DOHH2 (cell line): ENCODE results near the gene SCO1.

Source experiments
- H3F3A ChIP-seq: fragments of 200-600 bp; sonication (generic), shearing (Covaris generic); 2 replicates; pipeline ENCODE4 v1.6.0; 2016; ENCODE audit warnings: antibody characterized with exemption, mild to moderate bottlenecking; ENCODE audit not compliant: control insufficient read depth, insufficient read depth
- H3K27ac ChIP-seq: fragments of 200-600 bp; sonication (generic); 2 replicates; pipeline ENCODE4 v1.5.1; 2014; ENCODE audit warnings: low read depth, mild to moderate bottlenecking, low read length, moderate library complexity
- H3K27me3 ChIP-seq: fragments of 200-600 bp; sonication (generic); 2 replicates; pipeline ENCODE4 v1.6.1; 2014; ENCODE audit warnings: mild to moderate bottlenecking, low read length, mixed read lengths; ENCODE audit not compliant: control insufficient read depth
- H3K36me3 ChIP-seq: fragments of 200-600 bp; sonication (generic); 2 replicates; pipeline ENCODE4 v1.6.1; 2014; ENCODE audit warnings: mild to moderate bottlenecking, low read length, moderate library complexity, mixed read lengths; ENCODE audit not compliant: control insufficient read depth
- H3K4me1 ChIP-seq: fragments of 200-600 bp; sonication (generic); 2 replicates; pipeline ENCODE4 v1.6.1; 2014; ENCODE audit warnings: mild to moderate bottlenecking, low read length, mixed read lengths; ENCODE audit not compliant: control insufficient read depth
- H3K4me2 ChIP-seq: fragments of 200-600 bp; sonication (generic); 2 replicates; pipeline ENCODE4 v1.6.0; 2014; ENCODE audit warnings: mild to moderate bottlenecking, low read length, moderate library complexity
- H3K4me3 ChIP-seq: fragments of 200-600 bp; sonication (generic); 2 replicates; pipeline ENCODE4 v1.5.1; 2014; ENCODE audit warnings: mild to moderate bottlenecking, low read length, mixed read lengths
- H3K79me2 ChIP-seq: fragments of 200-600 bp; sonication (generic); 2 replicates; pipeline ENCODE4 v1.6.1; 2014; ENCODE audit warnings: mild to moderate bottlenecking, low read length, mixed read lengths; ENCODE audit not compliant: control insufficient read depth
- H3K9me2 ChIP-seq: fragments of 200-600 bp; sonication (generic); replicated peaks from 2 replicates; pipeline ENCODE4 v1.6.1; 2014; ENCODE audit warnings: mild to moderate bottlenecking, low read length, mixed read lengths; ENCODE audit not compliant: control insufficient read depth
- H3K9me3 ChIP-seq: fragments of 200-600 bp; sonication (generic); 2 replicates; pipeline ENCODE4 v1.6.1; 2014; ENCODE audit warnings: antibody characterized with exemption, low read length, mixed read lengths; ENCODE audit not compliant: control insufficient read depth, insufficient read depth
- H4K20me1 ChIP-seq: fragments of 200-600 bp; sonication (generic); 2 replicates; pipeline ENCODE4 v1.6.0; 2014; ENCODE audit warnings: low read depth, mild to moderate bottlenecking, antibody characterized with exemption, low read length, moderate library complexity; ENCODE audit not compliant: control insufficient read depth, insufficient read depth
- EZH2phosphoT487 ChIP-seq: fragments of 200-600 bp; sonication (generic); IDR thresholded peaks from 2 replicates; pipeline ENCODE4 v1.6.1; 2017; ENCODE audit warnings: borderline replicate concordance, mild to moderate bottlenecking, antibody characterized with exemption, low read length, moderate library complexity, mixed read lengths
- TF ChIP-seq, protein P1 (sequence below): fragments of 200-600 bp; sonication (generic); IDR thresholded peaks from one replicate; pipeline ENCODE4 v1.5.1; 2014; ENCODE audit warnings: antibody characterized with exemption, mild to moderate bottlenecking, low read depth, low read length; ENCODE audit not compliant: poor library complexity, severe bottlenecking

The SCO1 gene

DNA sequence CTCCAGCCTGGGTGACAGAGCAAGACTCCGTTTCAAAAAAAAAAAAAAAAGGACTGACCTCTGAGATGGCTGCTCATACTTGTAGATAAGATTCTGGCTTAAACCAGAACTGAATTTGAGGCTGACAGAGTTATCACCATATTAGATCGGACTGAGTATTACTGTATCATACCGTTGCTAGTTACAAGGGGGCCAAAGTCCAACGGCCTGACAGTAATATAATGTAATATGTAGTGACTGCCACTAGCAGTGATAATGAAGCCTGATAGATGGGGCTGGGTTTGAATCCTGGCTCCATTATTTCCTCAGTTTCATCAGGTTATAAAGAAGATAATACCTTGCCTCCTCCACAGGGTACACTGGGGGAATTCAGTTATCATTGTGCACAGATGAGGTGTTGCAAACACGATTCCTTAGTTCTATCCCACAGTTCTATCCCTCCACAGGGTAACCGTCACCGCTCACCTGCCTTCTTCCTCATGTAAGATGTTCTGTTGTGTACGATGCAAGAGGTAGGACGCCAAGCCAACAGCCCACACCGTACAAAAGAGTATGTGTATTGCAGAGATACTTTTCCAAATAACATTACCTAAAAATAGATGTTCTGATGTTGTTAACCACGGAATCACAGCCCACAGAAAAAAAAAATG, 27.3 kb upstream of the SCO1 start:
- H3K9me3 ChIP-seq = no peaks in the 10 kb centered on the region
- TF ChIP-seq, protein P1, sequence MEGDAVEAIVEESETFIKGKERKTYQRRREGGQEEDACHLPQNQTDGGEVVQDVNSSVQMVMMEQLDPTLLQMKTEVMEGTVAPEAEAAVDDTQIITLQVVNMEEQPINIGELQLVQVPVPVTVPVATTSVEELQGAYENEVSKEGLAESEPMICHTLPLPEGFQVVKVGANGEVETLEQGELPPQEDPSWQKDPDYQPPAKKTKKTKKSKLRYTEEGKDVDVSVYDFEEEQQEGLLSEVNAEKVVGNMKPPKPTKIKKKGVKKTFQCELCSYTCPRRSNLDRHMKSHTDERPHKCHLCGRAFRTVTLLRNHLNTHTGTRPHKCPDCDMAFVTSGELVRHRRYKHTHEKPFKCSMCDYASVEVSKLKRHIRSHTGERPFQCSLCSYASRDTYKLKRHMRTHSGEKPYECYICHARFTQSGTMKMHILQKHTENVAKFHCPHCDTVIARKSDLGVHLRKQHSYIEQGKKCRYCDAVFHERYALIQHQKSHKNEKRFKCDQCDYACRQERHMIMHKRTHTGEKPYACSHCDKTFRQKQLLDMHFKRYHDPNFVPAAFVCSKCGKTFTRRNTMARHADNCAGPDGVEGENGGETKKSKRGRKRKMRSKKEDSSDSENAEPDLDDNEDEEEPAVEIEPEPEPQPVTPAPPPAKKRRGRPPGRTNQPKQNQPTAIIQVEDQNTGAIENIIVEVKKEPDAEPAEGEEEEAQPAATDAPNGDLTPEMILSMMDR = no peak
- TF ChIP-seq EZH2phosphoT487 = no peak
- no peak overlapping the region for H3K4me2 ChIP-seq
- no peaks in the 10 kb centered on the region for H3F3A ChIP-seq
- no peaks in the 10 kb centered on the region for H3K79me2 ChIP-seq
- H3K4me3 ChIP-seq = no peak overlapping the region
- no peaks in the 10 kb centered on the region for H3K36me3 ChIP-seq
- peaks cover 27% of the 10 kb centered on the region for H3K27me3 ChIP-seq
- H3K9me2 ChIP-seq = no peaks in the 10 kb centered on the region
- no peaks in the 10 kb centered on the region for H4K20me1 ChIP-seq
- no peak overlapping the region for H3K27ac ChIP-seq
- peaks cover 2% of the 10 kb centered on the region for H3K4me1 ChIP-seq

DNA sequence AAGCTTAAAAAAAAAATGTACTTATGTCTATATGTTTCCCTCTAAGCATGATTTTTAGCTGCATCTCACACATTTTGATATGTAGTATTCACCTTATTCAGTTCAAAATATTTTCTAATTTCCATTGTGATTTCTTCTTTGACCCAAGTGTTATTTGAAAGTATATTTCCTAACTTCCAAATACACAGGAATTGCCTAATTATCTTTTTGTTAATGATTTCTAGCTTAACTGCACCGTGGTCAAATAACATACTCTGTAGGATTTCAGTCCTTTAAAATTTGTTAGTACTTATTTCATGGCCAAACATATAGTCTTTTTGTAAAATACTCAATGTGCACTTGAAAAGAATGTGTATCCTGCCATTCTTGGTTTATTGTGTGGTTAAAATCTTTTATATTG, 21.2 kb upstream of the SCO1 start:
- H3K27me3 ChIP-seq = no peaks in the 10 kb centered on the region
- H3K9me3 ChIP-seq = no peaks in the 10 kb centered on the region

DNA sequence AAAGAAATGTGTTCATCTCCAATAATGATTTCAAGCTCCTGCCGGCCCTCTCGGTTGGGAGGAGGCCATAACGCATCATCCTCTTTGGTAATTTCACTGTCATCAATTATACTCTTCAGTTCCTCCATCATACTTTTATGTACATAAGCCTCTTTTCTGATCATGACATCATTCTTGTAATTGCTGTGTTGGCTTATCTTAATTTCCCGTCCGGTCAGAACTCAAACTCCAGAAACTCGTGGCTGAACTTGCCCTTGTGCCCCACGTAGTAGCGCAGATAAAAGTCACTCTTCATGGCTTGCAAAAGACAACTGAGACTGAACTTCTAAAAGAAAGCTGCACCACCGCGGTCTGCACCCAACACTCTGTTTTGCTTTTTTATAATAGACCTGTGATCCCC, 18.9 kb upstream of the SCO1 start:
- no peaks in the 10 kb centered on the region for H4K20me1 ChIP-seq
- H3F3A ChIP-seq = no peaks in the 10 kb centered on the region
- peaks cover 15% of the 10 kb centered on the region for H3K36me3 ChIP-seq
- H3K27me3 ChIP-seq = no peaks in the 10 kb centered on the region
- H3K4me1 ChIP-seq = no peaks in the 10 kb centered on the region
- H3K4me2 ChIP-seq = no peak overlapping the region
- H3K9me3 ChIP-seq = no peaks in the 10 kb centered on the region
- H3K4me3 ChIP-seq = no peak overlapping the region
- no peaks in the 10 kb centered on the region for H3K9me2 ChIP-seq
- H3K27ac ChIP-seq = no peak overlapping the region
- H3K79me2 ChIP-seq = no peaks in the 10 kb centered on the region
- TF ChIP-seq EZH2phosphoT487 = no peak
- TF ChIP-seq, protein P1 = no peak

More for the DNA sequence above, 21.2 kb upstream of the SCO1 start:
- H3K4me3 ChIP-seq = no peak overlapping the region
- TF ChIP-seq, protein P1 = no peak
- no peak for TF ChIP-seq EZH2phosphoT487
- H3K9me2 ChIP-seq = no peaks in the 10 kb centered on the region
- no peaks in the 10 kb centered on the region for H3K79me2 ChIP-seq
- H3K36me3 ChIP-seq = no peaks in the 10 kb centered on the region
- no peaks in the 10 kb centered on the region for H3K4me1 ChIP-seq
- no peaks in the 10 kb centered on the region for H4K20me1 ChIP-seq
- H3K27ac ChIP-seq = no peak overlapping the region
- H3F3A ChIP-seq = no peaks in the 10 kb centered on the region
- H3K4me2 ChIP-seq = no peak overlapping the region
